SIG-M5 treated with dmso at 0.1 percent for 504 hours (cell line): ENCODE measurements around the gene EPN1.

Source experiments
- DNase-seq: peaks from one replicate; lab custom pipeline; 2025; ENCODE audit not compliant: unreplicated experiment; lab: John Stamatoyannopoulos, UW

The EPN1 gene

DNA sequence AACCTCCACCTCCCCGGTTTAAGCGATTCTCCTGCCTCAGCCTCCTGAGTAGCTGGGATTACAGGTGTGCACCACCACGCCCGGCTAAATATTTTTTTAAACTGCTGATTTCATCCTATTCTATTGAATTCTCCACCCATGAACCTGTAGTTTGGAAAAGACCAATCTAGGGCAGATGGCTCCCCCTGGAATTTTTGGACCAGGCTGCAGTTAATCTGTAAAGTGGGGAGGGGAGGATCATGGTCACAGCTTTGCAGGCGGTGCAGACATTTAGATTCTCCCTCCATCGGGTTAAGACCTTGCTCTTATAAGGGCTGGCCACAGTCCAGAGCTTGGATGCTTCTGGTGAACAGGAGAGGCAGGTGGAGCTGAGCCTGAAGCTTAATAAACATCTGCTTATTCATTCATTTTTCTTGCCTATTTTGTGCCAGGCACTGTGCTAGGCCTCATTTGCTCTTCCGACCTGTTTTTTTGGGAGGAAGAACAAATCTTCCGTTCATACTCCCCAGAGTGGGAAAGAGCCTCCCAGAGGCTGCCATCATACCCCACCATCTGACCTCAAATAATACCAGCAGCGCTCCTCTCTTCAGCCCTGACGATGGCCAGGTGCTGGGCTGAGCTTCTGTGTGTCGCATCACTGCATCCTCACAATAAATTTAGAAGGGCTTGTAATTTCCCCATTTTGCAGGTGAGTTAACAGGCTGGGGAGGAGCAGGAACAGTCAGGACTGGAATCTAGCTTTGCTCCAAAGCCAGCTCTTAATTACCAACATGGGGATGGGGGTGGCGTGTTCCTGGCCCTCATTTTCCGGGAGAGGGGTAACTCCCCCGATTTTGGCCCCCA, 27.9 kb upstream of the EPN1 start:
- no peak for DNase-seq

DNA sequence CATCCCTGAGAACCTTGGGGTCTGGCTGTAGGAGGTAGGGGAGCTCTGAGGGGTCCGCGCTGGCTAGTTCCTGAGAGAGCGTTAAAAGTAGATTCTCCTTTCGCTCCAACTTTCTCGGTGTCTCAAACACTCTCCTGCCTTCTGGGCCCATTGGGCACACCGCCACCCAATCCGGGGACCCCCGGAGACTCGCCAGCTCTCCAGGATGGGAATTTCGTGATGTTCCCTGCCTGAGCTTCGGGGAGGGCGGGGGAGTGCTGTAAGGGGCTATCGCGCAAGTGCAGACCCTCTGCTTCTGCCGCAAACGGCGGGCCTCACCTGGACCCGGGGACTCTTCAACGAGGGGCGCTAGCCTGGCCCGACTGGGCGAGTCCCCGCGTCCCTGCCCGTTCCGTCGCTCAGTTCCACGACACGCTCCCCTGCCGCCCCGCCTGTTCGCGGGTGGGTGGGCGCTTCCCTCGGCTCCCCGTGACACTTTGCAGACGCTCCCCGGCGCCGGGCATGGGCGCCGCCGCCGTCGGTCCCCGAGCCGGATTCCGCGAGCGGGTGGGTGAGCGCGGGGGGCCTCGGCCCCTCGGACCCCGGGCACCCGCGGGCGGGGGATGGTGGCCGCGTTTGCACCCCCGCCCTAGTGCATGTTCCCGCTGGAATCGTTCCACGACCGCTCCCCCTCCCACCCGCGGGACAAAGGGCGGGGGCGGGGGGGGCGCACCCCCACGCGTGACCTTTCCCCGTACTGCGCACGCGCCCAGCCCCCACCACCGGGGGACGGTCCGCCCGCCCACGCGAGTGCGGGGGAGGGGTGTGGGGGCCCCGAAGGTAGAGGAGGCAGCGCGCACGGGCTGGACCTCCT, 27.1 kb upstream of the EPN1 start, which contains the start of gene CCDC106:
Gene CCDC106 (plus strand): TSS at position 481 of the 853 bp plus-strand sequence. CDS start 835 bp downstream, outside the sequence.
- DNase-seq: peak; percentile 43

DNA sequence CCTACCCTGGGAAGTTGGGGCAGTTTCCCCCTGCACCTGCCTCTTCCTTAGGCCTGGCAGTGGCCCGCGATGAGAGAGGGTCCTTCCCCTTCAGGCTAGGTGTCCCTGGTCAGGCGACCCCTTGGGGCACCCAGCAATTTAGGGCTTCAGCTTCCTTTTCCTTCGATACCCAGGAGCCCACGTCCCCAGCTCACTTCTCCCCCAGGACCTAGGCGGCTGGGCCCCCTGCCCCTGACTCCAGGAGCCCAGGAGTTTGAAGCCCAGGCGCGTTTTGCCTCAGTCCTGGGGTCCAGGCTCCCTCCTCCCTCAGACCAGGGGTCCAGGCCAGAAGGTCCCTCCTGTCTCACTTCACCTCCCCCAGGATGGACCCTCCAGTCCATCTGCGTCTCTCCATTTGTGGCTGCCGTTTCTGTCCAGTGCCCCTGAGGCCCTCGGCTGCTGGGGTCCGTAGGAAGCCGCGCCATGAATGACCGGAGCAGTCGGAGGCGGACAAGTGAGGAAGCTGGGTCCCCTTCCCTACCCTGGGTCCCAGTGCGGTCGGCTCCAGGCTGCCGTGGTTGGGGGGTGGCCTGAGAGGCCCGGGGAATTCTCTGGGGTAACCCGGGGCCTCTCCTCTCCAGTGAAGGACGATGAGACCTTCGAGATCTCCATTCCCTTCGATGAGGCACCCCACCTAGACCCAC, 26.3 kb upstream of the EPN1 start:
- DNase-seq: no peak

DNA sequence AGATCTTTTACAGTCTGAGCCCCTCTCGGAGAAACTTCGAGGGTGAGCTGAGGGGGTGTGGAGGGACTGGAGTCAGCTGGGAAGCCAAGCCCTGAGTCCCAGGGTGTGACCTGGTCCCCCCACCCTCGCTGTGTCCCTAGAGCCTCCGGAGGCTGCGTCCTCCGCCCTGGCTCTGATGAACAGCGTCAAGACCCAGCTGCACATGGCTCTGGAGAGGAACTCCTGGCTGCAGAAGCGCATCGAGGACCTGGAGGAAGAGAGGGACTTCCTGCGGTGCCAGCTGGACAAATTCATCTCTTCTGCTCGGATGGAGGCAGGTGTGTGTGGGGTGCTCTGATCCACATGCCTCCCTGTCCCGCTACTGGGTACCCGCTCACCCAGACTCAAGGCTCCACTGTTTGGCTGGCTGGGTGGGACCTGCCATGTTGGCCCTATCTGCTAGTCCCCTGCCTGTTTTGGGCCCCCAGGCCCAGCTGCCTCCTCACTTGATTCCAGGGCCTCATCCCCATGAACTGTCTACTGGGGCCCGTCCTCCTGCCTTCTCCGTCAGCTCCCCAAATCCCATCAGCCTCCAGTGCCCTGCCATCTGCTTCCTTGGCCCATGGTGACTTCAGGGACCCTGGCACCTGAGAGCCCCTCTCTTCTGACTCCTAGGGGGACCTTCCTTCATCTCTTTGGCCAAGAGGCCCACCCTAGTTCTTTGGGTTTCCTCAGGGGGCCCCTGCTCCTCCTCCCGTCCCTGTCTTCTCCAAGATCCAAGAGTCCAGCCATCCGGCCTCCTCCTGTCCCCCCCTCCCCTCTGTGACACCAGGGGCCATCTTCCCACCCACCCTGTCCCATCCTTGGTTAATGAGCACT, 25.5 kb upstream of the EPN1 start:
- DNase-seq: no peak

DNA sequence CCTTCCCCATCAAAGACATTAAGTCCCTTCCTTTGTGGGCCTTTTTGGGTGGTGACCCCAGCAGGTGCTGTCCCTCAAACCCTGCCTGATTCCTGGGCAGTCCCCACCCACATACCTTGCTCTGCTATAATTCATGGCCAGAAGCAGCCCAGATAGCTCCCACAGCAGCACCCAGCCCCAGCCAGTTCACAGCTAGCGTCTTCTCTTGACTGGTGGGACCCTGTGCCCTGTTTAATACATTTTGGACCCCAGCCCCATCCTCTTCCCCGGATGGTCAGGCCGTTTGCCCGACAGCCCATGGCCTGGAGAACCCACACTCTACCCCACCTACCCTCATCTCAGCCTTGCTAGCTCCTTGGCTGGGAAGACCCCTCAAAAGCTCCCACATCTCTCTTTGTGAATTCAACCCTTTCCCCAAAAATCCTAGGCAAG, 24.9 kb upstream of the EPN1 start:
- DNase-seq: no peak

DNA sequence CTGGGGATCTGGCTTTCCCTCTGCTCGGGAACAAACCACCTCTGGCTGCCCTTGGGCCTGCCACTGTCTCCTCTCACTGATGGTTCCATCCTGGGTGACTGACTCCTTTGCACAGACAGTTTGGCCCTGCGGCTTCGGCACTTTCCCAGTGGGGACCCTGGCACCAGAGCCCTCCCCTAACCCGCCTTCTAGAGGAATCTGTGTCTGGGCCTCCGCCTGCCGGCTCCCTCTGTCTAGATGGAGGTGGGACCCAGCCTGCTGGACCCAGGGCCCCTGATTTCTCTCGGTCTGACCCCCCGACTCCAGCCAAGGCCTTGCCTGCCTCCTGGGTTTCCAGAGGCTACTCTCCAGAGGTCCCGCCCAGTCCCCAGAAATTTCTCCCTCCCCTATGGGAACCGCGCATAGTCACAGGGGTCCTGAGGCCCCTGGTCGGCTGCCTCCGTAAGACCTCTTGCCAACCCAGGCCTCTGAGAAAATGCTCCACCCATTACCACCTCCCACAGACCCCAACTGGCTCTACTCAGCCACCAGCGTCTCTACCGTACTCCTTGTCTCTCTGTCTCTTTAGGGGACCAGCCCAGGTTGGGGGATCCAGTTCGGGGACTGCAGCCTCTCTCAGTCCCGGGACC, 24.3 kb upstream of the EPN1 start:
- DNase-seq: no peak

DNA sequence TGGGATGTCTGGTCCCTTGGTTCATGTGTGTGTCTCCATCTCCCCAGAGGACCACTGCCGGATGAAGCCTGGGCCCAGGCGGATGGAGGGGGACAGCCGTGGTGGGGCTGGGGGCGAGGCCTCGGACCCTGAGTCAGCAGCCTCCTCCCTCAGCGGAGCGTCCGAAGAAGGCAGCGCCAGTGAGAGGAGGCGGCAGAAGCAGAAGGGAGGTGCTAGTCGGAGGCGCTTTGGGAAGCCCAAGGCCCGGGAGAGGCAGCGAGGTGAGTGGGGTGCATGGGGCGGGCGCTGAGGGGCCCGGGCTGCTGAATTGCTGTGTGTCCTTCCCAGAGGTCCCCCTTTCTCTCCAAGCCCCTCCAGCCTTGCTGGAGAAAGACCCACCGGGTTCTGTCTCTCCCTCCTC, 23.8 kb upstream of the EPN1 start:
- no peak for DNase-seq

DNA sequence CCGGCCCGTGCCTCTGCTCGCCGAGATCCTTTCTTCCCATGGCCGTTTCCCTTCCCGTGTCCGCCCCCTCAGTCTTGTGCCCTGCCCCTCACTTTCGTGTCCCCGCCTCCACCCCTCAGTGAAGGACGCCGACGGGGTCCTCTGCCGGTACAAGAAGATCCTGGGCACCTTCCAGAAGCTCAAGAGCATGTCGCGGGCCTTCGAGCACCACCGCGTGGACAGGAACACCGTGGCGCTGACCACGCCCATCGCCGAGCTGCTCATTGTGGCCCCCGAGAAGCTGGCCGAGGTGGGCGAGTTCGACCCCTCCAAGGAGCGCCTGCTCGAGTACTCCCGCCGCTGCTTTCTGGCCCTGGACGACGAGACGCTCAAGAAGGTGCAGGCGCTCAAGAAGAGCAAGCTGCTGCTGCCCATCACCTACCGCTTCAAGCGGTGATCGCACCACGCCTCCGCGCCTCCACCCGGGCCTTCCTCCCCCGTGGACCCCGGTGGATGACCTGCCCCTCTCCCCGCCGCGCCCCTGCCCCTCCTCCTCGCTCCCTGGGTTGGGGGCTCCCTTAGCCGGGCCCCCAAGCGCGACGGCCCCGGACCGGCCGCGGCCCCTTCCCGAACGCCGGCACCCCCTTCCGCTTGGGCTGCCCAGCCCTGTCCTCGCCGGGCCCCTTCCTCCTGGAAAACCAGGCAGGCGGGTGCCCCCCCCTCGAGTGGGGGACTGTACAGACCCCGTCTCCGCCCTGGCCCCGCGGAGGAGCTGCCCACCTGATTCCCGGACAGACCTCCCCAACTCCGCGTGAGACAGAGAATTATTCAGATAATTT, 22.5 kb upstream of the EPN1 start:
- no peak for DNase-seq

DNA sequence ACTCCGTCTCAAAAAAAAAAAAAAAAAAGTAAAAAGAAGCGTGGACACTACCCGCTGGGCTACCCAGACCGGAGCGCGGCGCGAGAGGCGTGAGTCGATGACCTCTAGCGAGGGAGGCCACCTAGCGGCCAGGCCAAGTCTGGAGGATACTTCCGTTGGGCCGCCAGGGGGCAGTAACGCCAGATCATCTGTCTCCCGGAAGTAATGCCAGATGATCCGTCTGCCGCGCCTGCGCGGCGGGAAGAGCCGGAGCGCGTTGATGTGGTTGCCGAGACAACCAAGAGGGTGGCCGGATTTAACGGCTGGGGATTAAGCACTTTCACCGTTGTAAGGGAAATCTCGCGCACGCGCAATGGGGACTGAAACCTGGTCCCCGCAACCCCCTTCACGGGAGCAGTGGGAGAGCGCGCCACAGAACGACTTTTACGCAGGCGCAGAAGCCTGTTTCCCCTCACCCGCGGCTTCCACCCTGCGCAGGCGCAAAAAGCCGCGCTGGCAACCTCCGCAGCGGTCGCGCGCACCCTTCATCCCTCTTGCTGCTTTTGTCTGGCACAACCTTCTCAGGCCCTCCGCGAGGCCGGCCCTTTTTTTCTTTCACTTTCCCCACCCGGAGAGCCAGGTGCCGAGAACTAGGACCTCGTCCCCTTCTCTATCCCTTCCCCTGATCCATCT, 21.2 kb upstream of the EPN1 start:
- peak; percentile 97 for DNase-seq

DNA sequence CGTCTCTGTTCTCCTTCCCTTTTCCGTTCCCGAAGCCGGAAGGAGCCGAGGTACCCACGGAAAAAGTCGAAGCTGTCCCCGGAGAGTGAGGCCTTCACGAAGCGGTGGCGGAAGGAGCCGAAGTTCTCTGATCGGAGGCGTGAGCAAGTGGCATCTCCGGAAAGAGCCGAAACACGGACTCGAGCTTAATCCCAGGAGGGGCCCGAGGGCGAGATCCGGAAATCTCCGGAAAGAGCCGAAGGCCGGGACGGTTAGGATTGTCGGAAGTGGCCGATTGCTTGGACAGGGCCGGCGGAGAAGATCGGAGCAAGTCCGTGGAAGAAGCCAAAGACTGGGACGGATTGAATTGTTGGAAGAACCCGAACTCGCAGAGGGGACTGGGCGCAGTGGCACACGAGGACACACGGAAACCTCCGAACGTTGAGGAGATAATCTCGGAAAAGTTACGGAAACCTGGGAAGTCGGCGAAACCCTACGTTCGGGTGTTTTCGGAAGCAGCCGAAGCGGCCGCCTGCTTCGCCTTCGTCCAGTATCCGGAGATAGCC, 20.6 kb upstream of the EPN1 start:
- peak; percentile 98 for DNase-seq

DNA sequence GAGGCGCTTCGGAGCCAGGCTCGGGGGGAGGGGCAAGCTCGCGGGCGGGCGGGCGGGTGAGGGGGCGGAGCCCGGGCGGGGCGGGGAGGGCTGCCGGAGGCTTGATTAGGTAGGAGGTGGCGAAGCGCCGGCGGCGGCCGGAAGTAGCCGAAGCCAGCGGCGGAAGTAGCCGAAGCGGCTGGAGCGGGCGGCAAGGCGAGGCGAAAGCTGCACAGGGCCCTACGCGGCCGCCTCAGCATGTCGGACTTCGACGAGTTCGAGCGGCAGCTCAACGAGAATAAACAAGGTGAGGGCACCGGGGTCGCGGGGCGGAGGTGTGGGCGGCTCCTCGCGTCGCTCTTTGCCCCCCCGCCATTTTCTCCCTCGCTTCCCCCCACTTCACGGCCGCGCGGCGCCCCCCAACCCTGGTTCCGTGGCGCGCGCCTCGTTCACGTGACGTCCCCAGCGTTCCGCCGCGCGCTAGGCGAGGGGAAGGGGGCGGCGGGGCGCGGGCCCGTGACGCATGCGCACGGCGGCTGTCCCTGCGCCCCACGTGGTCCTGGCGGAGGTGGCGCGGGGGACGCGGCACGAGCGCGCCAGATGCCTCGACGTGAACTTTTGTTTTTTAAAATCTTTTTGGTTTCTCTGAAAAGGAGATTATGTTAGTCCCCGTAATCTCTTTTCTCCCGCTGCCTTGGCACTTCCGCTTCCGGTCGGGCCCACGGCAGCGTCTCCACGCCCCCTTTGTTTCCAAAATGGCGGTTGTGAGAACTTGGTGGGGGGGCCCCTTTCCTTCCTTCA, 20.0 kb upstream of the EPN1 start, which contains the start of gene U2AF2:
Gene U2AF2 (plus strand): TSS at position 168 of the 780 bp plus-strand sequence. CDS start 70 bp downstream, at position 238.
- DNase-seq: peak; percentile 90

DNA sequence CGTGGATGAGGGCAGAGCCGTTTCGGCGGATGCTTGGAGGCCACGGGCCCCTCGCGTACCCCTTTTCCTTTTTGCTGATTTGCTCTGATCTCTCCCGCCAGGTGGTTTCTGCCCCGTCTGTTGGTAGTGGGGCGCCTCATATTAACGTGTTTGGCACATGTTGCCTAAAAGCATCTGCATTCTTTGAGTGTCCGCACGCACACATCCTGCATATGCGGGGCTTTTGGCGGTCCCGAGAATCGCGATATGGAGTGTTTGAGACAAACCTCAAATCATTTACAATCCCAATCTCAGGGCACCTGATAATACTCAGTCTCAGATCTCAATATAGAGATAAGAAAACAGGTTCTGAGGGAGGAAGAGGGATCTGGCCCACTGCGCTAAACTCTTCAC, 19.4 kb upstream of the EPN1 start:
- no peak for DNase-seq

DNA sequence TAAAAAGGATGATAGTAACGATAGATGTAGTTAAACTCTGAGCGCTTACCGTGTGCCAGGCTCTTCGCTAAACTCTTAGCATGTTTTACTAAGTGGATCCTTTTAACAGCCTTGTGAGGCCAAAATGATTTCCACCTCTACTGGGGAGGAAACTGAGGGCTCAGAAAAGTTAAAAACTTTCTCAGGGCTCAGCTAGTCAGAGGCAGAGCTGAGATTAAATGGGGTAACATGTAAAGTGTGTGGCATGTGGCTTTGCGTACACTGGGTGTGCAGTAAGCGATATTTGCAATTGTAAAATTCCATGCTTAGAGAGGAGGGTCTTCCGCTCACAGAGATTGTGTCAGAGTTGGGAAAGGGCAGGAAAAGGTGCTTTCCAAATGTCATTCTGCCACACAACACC, 18.5 kb upstream of the EPN1 start:
- DNase-seq: no peak

DNA sequence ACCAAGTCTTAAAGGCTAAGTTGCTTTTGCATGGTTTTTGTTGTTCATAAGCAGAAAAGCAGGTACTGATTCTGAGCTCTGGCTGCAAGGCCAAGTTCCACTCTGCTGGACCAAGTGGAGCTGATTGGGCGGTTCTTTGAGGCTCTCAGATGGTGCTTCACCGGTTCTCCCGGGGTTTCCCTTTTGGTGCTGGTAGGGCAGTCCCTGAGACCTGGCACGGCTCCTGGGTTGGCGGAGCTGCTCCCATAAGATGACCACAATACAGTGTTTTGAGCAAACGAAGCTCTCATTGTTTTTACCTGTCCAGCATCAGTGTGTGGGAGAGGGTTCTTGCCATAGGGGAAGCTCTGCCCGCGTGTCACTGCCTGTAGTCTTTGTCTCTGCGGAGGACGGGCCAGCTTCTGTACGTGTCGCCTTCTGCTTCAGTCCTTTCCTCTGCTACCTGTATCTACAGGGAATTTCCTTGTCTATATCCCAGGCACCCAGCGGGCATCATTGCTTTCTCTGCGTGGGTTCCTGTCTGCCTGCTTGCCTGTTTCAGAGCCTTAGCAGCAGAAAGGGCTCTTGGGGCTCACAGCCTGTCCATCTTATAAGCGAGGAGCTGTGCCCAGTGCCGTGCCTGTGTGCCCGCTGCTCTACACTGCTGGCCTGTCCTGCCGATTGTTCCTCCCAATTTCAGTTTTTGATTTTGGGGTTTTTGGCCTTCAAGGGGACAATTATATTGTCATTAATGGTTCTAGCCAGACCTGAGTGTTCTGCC, 17.9 kb upstream of the EPN1 start:
- DNase-seq: peak; percentile 11

DNA sequence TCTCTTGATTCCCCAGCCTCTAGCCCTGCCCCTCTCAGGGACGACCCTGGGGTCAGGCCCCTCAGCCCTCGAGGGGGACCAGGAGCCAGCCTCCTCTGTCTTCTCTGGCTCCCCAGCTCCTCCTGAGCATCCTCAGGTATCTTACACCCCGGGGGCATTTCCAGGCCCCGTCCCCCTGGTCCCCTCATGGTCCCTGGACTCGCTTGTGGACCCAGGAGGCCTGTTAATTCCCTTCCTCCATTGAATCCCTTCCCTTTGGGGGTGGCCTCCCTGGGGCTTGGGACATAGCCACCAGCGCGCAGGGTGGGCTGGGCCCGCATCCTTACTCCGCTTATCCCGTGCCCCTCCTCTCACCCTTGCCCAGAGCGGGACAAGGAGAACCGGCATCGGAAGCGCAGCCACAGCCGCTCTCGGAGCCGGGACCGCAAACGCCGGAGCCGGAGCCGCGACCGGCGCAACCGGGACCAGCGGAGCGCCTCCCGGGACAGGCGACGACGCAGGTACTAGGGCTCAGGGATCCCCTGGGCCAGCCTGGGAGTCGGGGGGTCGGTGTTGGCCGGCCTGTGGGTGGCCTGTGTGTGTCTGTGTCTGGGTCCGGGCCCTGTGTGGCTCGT, 16.1 kb upstream of the EPN1 start:
- DNase-seq: no peak

DNA sequence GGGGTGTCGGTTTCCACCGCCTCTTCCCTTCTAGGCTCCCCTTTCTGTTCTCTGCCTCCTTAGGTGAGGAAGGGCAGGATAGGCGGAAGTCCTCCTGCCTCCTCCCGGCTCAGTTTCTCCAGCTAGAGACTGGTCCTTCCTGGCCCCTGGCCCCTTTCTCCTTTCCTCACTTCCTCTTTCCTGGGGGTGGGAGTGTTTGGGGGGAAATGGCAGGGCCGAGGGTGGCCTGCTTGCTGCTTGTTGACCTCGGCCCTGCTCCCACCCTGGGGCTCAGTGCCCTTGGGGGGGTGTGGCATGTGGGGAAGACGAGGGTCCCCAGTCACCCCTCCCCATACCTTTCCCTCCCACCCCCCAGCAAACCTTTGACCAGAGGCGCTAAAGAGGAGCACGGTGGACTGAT, 15.2 kb upstream of the EPN1 start:
- DNase-seq: no peak
